SK-N-SH (cell line): ENCODE data around the gene TGFBI.

Experiments
- CHD2 ChIP-seq: fragments of 150-350 bp; IDR thresholded peaks from 2 replicates; pipeline ENCODE4 v1.6.1; 2018; ENCODE audit warnings: low read length; ENCODE audit not compliant: partially characterized antibody
- FOXJ3 ChIP-seq: sonication (generic); formaldehyde crosslinking; IDR thresholded peaks from 2 replicates; pipeline ENCODE4 v1.5.1; 2020; ENCODE audit warnings: mild to moderate bottlenecking, missing genetic modification reagents
- POLR2AphosphoS5 ChIP-seq: IDR thresholded peaks from 2 replicates; pipeline ENCODE4 v1.6.1; 2012; ENCODE audit warnings: low read depth, low read length
- TF ChIP-seq, protein P1 (sequence below): IDR thresholded peaks from 2 replicates; pipeline ENCODE4 v1.6.1; 2012; ENCODE audit warnings: mild to moderate bottlenecking, low read depth, low read length, moderate library complexity
- TF ChIP-seq, protein P2 (sequence below): fragments of 200-600 bp; sonication (generic); IDR thresholded peaks from 2 replicates; pipeline ENCODE4 v1.6.1; 2017; ENCODE audit warnings: antibody characterized with exemption, mild to moderate bottlenecking, moderate library complexity

DNA sequence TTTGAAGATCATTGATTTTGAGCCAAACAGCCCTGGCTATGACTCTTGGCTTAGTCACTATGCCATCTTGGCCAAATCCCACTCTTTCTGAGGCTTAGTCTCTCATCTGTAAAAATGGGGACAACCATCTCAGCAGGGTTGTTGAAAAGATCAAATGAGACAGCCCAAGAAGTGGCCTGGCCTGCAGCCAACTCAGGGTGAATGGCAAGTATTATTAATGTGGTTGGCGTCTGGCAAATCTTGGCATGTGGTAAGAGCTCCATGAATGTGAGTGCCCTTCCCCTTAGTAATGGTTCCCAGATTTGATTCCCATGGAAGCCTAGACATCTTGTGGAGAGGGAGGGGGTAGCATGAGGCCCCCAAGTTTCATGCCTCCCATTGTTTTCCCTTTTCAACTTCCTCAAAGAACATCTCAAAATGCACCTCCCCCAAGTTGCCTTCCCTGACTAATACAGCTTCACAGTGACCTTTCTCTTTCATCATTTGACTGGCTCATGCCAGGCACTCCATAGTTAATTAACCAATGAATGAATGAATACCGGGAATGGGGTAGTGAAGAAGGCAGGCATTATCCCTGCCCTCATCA lies 11.8 kb upstream of the TGFBI start:
- TF ChIP-seq, protein P1, sequence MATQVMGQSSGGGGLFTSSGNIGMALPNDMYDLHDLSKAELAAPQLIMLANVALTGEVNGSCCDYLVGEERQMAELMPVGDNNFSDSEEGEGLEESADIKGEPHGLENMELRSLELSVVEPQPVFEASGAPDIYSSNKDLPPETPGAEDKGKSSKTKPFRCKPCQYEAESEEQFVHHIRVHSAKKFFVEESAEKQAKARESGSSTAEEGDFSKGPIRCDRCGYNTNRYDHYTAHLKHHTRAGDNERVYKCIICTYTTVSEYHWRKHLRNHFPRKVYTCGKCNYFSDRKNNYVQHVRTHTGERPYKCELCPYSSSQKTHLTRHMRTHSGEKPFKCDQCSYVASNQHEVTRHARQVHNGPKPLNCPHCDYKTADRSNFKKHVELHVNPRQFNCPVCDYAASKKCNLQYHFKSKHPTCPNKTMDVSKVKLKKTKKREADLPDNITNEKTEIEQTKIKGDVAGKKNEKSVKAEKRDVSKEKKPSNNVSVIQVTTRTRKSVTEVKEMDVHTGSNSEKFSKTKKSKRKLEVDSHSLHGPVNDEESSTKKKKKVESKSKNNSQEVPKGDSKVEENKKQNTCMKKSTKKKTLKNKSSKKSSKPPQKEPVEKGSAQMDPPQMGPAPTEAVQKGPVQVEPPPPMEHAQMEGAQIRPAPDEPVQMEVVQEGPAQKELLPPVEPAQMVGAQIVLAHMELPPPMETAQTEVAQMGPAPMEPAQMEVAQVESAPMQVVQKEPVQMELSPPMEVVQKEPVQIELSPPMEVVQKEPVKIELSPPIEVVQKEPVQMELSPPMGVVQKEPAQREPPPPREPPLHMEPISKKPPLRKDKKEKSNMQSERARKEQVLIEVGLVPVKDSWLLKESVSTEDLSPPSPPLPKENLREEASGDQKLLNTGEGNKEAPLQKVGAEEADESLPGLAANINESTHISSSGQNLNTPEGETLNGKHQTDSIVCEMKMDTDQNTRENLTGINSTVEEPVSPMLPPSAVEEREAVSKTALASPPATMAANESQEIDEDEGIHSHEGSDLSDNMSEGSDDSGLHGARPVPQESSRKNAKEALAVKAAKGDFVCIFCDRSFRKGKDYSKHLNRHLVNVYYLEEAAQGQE: peak; percentile 70; the same call in 1 of the 2 replicates
- peak; percentile 97 for TF ChIP-seq POLR2AphosphoS5
- TF ChIP-seq FOXJ3 (CRISPR knock-in tag): no peak
- no peak for TF ChIP-seq CHD2
- TF ChIP-seq, protein P2, sequence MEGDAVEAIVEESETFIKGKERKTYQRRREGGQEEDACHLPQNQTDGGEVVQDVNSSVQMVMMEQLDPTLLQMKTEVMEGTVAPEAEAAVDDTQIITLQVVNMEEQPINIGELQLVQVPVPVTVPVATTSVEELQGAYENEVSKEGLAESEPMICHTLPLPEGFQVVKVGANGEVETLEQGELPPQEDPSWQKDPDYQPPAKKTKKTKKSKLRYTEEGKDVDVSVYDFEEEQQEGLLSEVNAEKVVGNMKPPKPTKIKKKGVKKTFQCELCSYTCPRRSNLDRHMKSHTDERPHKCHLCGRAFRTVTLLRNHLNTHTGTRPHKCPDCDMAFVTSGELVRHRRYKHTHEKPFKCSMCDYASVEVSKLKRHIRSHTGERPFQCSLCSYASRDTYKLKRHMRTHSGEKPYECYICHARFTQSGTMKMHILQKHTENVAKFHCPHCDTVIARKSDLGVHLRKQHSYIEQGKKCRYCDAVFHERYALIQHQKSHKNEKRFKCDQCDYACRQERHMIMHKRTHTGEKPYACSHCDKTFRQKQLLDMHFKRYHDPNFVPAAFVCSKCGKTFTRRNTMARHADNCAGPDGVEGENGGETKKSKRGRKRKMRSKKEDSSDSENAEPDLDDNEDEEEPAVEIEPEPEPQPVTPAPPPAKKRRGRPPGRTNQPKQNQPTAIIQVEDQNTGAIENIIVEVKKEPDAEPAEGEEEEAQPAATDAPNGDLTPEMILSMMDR: no peak
